ENCODE data around the gene NPR2. TPM values are rescaled to one million over a fixed set of nuclear protein-coding genes. Genes with fewer than 3 reads are reported as not detected.
A peak's percentile ranks its signal among the peaks of the same experiment; 100 is the strongest.

Gene NPR2
- total and polyA plus RNA-seq, 7 donors: 0.60 to 26.6 (median 20.3) TPM

DNA sequence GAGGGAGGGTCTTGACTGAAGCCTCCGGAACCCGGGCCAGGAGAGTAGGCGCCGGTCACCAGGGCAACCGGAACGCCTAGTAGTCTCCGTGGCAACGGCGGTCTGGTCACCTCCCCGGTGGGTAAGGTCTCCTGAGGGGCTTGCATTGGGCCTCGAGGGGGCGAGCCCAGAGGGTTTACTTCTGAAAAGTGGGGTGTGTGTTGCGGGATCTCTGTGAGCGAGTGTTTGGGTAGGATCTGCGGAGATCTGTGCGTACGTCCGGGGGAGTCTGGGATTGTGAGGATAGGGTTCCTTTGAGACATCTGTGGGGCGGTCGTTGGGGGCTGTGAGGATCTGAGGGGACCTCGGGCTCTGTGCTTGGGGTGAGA, 37.3 kb downstream of the NPR2 start, which contains the start of gene FAM221B:
FAM221B (minus strand) TSS at position 17 of the 368 bp plus-strand sequence. CDS start 2,571 bp downstream, outside the sequence.
- Histone ChIP-seq H3K4me1 (peaks cover 0 to 41% (median 31%) of the 10 kb centered on the region in 4 donors), H3K27ac (peak within 1 kb of the TSS; percentile 93 to 99 (median 98)), H3K4me3 (peak within 1 kb of the TSS; percentile 52 to 95 (median 91)), H3K9me3 (no peaks in the 10 kb centered on the region), H3K27me3 (no peaks in the 10 kb centered on the region), H3K36me3 (no peaks in the 10 kb centered on the region)
- TF ChIP-seq EP300 (IDR thresholded peaks at IDR 0.05) (no peak), POLR2A (IDR thresholded peaks at IDR 0.05) (no peak), POLR2AphosphoS5 (IDR thresholded peaks at IDR 0.05) (no peak)
- TF ChIP-seq, protein P1, sequence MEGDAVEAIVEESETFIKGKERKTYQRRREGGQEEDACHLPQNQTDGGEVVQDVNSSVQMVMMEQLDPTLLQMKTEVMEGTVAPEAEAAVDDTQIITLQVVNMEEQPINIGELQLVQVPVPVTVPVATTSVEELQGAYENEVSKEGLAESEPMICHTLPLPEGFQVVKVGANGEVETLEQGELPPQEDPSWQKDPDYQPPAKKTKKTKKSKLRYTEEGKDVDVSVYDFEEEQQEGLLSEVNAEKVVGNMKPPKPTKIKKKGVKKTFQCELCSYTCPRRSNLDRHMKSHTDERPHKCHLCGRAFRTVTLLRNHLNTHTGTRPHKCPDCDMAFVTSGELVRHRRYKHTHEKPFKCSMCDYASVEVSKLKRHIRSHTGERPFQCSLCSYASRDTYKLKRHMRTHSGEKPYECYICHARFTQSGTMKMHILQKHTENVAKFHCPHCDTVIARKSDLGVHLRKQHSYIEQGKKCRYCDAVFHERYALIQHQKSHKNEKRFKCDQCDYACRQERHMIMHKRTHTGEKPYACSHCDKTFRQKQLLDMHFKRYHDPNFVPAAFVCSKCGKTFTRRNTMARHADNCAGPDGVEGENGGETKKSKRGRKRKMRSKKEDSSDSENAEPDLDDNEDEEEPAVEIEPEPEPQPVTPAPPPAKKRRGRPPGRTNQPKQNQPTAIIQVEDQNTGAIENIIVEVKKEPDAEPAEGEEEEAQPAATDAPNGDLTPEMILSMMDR (IDR thresholded peaks at IDR 0.05): no peak
- intact Hi-C loops (cut with DNase I): loop anchor here (2.0 kb wide), 3 partner anchors 14 to 54 kb away; partner anchors contain the start of genes HINT2 and NPR2
- no peak for DNase-seq
- WGBS, 2 donors: 0 to 1% methylated on average over 21 of the region's 21 CpGs

DNA sequence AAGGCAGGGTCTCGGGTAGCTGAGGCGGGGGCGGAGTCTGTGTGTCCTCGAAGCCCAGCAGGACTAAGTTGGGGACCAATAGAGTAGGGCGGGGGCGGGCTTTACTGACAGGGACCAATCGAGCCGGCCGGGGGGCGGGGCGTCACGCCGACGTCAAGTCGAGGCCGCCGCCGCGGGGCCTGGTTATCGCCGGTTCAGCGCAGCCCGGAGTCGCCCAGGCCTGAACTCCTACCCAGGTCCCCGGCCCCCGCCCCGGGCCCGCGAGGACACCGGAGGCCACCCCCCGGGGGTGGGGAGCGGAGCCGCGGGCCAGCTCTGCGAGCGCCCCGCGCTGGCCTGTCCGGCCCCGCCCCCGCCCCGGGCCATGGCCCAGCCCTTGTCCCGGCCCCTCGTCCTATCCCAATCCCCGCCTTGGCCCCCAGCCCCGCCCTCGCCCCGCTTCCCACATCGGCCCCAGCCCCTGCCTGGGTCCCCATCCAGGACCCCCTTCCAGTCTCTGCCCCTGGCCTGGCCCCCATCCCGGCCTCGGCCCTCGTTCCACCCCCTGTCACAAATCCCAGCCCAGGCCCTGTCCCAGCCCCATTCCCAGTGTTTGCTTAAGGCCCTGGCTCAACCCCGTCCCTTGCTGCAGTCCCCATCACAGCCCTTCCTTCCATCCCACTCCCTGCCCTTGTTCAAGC, 37.8 kb downstream of the NPR2 start, which contains the start of gene TMEM8B:
TMEM8B (plus strand) TSS at position 145 of the 680 bp plus-strand sequence; CDS start at position 365, 220 bp downstream.
- Histone ChIP-seq H3K4me1 (peaks cover 0 to 44% (median 34%) of the 10 kb centered on the region in 4 donors), H3K27ac (peak within 1 kb of the TSS; percentile 93 to 99 (median 98)), H3K9me3 (no peaks in the 10 kb centered on the region), H3K27me3 (no peaks in the 10 kb centered on the region), H3K36me3 (no peaks in the 10 kb centered on the region), H3K4me3 (peak within 1 kb of the TSS; percentile 52 to 95 (median 91))
- TF ChIP-seq EP300 (IDR thresholded peaks at IDR 0.05): no peak
- peak; percentile 40 to 84 (median 62) for TF ChIP-seq POLR2AphosphoS5 (IDR thresholded peaks at IDR 0.05)
- peak in 1 of 2 donors; percentile 21 for TF ChIP-seq POLR2A (IDR thresholded peaks at IDR 0.05)
- intact Hi-C loops (cut with DNase I): loop anchor here (2.0 kb wide), 3 partner anchors 14 to 54 kb away; partner anchors contain the start of genes HINT2 and NPR2
- DNase-seq: peak; percentile 99
- WGBS, 2 donors: 1 to 2% methylated on average over 53 of the region's 53 CpGs

DNA sequence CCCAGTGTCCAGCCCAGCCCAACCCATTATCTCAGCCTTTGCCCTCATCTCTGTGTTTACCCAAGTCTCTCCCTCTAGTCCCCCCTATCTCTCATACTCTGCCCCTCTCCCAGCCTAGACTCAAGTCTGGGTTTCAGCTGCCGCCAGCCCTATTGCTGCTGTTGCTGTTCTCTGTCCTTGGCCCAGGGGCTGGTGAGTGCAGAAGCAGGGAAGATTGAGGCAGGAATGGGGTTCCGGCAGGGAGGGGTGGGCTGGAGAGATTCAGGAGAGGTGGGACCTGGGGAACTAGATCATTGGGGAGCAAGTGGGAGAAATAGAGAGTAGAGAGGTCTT, 38.3 kb downstream of the NPR2 start:
- no peak for DNase-seq
- no peaks in the 10 kb centered on the region for H3K9me3 ChIP-seq
- 29 to 49% methylated on average over 2 of the region's 2 CpGs for WGBS, 2 donors
- no peaks in the 10 kb centered on the region for H3K36me3 ChIP-seq
- H3K27me3 ChIP-seq: no peaks in the 10 kb centered on the region
- peaks cover 0 to 44% (median 34%) of the 10 kb centered on the region in 4 donors for H3K4me1 ChIP-seq
- H3K27ac ChIP-seq: peak overlapping the region; percentile 93 to 99 (median 98)
- peak overlapping the region; percentile 52 to 95 (median 91) for H3K4me3 ChIP-seq
- TF ChIP-seq, protein P1 (IDR thresholded peaks at IDR 0.05): no peak
- TF ChIP-seq POLR2AphosphoS5 (IDR thresholded peaks at IDR 0.05): no peak
- TF ChIP-seq EP300 (IDR thresholded peaks at IDR 0.05): no peak
- TF ChIP-seq POLR2A (IDR thresholded peaks at IDR 0.05): no peak
- intact Hi-C loops (cut with DNase I): loop anchor here (2.0 kb wide), 3 partner anchors 15 to 53 kb away; partner anchors contain the start of genes HINT2 and NPR2

DNA sequence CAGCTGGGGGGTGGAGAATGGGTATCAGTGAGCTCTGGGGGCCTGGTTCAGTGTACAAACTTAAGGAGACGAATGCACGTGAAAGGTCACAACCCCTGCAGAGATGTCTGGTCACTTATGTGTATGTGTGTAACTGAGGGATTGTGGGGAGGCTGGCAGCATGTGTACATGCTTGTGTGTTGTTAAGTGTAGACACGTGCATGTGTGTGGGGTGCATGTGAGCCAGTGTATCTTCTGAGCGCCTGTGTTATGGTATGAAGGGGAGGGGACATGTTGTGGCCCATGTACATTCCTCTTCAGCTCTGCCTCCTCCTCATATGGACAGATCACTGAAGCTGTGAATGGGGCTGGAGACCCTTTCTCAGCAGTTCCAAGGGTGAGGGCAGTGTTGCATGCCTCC, 39.6 kb downstream of the NPR2 start:
- Histone ChIP-seq H3K4me1 (peaks cover 0 to 44% (median 34%) of the 10 kb centered on the region in 4 donors), H3K27ac (no peak overlapping the region), H3K4me3 (no peak overlapping the region), H3K36me3 (peaks cover 0 to 11% (median 0%) of the 10 kb centered on the region in 4 donors), H3K9me3 (no peaks in the 10 kb centered on the region), H3K27me3 (no peaks in the 10 kb centered on the region)
- TF ChIP-seq, protein P1 (IDR thresholded peaks at IDR 0.05): no peak
- no peak for TF ChIP-seq EP300 (IDR thresholded peaks at IDR 0.05)
- no peak for TF ChIP-seq POLR2AphosphoS5 (IDR thresholded peaks at IDR 0.05)
- TF ChIP-seq POLR2A (IDR thresholded peaks at IDR 0.05): no peak
- peak; percentile 42 for DNase-seq
- intact Hi-C loops (cut with DNase I): no loop called here
- WGBS, 2 donors: 83 to 94% methylated on average over 4 of the region's 4 CpGs

DNA sequence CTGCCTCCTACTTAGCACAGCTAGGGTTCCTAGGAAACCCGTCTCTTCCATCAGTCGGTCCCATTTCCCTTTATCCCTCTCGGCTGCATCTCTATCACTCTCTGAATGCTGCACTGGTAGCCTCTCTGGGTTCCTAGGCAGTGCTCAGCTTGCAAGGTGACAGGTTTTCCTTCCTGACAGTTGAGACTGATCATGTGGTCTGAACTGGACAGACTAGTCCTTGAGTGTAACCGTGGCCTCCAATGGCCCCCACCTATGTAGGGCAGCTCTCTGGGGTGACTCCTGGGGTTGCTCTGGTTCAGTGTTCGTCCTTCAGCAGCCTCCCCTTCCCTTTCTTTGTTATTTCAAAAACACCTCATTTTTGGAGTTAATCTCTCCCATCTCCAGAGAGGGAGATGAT, 41.4 kb downstream of the NPR2 start:
- peaks cover 0 to 11% (median 0%) of the 10 kb centered on the region in 4 donors for H3K36me3 ChIP-seq
- 62 to 75% methylated on average over 5 of the region's 5 CpGs for WGBS, 2 donors
- TF ChIP-seq, protein P1 (IDR thresholded peaks at IDR 0.05): no peak
- TF ChIP-seq POLR2AphosphoS5 (IDR thresholded peaks at IDR 0.05) (no peak), POLR2A (IDR thresholded peaks at IDR 0.05) (no peak), EP300 (IDR thresholded peaks at IDR 0.05) (no peak)
- no peaks in the 10 kb centered on the region for H3K27me3 ChIP-seq
- H3K4me3 ChIP-seq: no peak overlapping the region
- DNase-seq: no peak
- intact Hi-C loops (cut with DNase I): no loop called here
- peak overlapping the region in 1 of 4 donors; percentile 28 for H3K27ac ChIP-seq
- H3K9me3 ChIP-seq: no peaks in the 10 kb centered on the region
- peaks cover 0 to 41% (median 34%) of the 10 kb centered on the region in 4 donors for H3K4me1 ChIP-seq

Measured in sigmoid colon (tissue), 7 donors.